Epidermal melanocyte (primary cell): ENCODE results near the gene CSNK1A1.
"Not testable (repeated sequence)": the region's sequence is repeated elsewhere in the genome, so short reads cannot be mapped to it uniquely, and the experiment has no call there.

Source experiments
- DNase-seq: peaks from one replicate; pipeline ENCODE4 v3.0.0; 2011; ENCODE audit warnings: low spot score; ENCODE audit not compliant: insufficient read length

CSNK1A1 gene

DNA sequence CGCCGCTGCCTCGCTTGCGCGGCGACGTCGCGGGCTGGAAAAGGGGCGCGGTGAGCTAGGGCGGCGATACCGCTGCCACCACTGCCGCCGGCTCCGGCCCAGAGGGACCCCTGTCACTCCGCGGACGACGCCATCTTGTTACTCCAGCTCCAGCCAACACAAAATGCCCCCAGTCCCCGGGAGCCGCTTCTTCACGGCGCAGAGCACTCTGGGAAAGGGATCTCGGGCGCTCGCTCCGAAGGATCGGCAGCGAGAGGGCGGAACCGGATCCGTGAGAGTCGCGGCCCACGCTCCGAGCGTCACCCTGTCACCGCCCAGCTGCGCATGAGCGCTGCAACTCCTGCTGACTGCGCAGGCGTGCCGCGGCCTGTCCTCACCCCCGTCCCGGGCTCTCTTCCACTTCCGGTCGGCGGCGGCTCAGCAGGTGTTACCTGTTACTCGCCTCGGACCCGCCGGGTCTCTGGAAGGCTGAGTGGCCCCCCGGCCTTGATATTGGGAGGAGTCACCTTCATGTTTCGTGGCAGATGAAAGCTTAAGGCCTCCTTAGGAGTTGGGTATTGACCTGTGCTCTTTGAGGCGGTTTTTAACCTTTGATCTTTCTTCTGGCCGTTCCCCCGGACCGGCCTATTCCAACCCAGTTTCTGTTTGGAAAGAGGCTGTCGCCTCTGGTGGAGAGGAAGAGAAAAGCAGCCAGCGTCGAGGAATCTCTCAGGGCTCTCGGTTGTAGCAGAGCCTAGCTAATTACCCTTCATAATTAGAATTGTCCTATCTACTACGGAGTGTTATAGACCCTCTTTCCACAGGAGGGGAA is at the start of gene CSNK1A1:
Gene CSNK1A1 (minus strand): TSS at position 213 of the 811 bp plus-strand sequence. CDS start 475 bp downstream, outside the sequence.
- peak; percentile 96 for DNase-seq

DNA sequence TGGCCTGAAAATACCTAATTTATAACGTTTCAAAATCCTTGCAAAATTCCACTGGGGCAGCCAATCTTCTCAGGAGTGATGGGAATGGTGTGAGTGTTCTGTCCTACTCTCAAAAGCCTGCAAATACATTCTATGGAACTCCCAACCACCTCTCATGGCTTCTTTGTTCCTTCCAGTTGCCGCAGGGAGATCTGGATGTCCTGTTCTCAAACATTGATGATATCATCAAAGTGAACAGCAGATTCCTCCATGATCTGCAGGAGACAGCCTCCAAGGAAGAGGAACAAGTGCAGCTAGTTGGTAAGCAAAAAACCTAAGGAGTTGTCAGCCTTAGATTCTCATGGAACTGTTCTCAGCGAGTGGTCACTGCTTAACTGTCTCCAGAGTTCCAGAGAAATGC is 49.7 kb upstream of the CSNK1A1 start:
- DNase-seq = no peak

DNA sequence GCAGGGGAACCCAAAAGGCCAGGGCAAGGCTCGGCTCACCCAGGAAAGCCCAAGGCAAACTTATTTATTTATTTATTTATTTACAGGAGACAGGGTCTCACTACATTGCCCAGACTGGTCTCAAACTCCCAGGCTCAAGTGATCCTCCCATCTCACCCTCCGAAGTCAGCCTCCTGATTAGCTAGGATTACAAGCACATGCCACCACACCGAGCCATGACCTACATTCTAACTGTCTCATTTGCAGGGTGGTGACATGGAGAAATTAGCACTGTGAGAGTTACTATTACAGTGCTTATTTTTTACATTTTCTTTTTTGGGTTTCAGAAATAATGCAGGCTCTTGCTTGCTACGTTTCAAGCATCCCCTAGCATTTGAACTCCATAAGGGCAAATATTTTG is 48.1 kb upstream of the CSNK1A1 start:
- no peak for DNase-seq

DNA sequence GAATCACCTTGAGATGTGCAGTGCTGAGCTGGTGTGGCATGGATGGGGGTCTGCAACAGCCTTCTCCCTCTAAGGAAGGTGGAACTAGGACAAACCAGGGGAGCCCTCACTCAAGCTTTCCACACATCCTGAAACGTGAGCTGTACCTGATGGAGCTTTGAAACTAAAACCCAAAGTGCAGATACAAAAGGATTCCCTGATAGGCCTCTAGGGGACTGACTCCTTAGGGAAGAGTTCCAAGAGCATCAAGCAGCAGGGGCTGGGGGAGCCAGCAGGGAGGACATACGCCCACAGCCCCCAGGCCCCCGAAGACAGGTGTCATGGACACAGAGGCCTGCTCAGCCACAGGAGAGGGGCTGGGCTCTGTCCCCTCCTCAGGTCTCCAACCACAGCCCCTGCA is 47.7 kb upstream of the CSNK1A1 start:
- no peak for DNase-seq

DNA sequence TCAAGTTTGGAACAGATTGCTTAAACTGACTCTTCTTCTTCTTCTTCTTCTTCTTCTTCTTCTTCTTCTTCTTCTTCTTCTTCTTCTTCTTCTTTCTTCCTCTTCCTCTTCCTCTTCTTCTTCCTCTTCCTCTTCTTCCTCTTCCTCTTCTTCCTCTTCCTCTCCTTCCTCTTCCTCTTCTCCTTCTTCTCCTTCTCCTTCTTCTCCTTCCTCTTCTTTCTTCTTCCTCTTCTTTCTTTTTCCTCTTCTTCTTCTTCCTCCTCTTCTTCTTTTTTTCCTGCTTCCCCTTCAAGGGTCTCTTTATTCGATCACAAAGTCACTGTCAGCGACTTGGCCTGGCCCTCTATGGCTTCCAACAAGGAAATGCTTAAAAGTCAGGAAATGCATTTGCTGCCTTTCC is 47.0 kb upstream of the CSNK1A1 start:
- not testable (repeated sequence) for DNase-seq

DNA sequence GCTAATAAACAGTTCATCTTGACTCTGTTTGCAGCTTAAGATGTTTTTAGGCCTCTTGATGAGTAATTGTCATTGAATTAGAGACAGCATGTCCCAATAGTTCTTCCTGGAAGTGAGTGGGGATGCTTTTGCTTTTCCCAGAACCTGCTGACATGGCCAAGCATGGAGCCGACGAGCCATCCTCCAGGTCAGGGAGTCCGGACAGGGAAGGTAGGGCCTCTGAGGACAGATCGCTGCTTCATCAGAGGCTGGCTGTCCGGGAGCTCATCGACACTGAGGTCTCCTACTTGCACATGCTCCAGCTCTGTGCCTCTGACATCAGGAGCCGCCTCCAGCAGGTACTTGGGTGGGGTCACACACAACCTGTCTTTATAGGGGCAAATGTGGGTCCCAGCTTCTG is 46.4 kb upstream of the CSNK1A1 start:
- DNase-seq = no peak

DNA sequence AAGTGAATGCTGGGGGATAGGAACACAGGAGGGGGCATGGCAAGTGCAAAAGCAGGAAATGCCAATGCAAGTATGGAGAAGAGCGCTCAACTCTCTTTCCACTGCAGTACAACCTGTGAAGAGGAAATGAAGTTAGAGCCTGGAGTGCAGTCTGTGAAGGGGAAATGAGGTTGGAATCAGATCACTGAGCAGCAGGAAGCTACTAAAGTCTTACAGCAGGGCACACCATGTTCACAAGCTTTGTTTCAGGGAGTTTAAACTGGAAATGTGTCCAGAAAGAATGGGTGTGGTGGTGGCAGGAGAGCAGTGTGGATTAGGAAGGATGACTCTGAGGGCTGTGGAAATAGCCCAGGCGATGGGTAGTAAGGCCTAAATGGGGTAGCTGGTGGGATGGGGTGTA is 45.5 kb upstream of the CSNK1A1 start:
- no peak for DNase-seq

DNA sequence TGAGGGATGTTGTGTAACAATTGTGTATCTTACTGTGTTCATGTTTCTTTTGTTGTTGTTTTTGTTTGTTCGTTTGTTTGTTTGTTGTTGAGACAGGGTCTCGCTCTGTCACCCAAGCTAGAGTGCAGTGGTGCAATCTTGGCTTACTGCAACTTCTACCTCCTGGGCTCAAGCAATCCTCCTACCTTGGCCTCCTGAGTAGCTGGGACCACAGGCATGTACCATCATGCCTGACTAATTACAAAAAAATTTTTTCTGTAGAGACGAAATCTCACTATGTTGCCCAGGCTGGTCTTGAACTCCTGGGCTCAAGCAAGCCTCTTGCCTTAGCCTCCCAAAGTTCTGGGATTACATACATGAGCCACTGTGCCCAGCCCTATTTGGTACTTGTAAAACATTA is 43.9 kb upstream of the CSNK1A1 start:
- not testable (repeated sequence) for DNase-seq

DNA sequence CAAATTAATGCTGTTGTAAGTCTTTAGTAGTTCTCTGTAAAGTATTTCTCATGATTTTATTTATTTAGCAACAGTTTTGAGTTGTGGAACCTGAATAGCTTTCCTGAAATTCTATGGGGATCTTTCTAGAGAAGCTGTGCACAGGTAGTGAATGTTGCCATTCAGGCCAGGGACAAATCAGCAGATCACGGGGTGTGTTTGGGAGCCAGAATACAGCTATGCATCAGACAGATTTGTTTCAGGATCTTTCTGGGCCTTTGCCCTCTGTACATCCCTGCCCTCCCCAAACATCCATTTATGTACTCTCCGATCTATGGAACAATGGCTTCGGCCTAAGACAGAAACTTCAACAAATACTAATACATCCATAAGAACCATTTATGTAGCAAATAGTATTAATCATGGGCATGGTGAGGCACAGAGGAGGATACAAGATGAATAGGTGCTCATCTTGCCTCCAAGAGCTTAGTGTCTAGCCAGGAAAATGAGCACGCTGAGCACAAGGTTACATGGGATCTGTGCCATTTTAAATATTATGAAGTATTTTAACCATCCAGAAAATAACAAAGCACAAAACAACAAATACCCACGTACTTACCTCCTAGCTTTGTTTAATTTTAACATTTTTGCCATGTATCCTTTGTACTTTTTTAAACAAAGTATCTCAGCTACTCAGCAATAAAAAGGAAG is 43.1 kb upstream of the CSNK1A1 start:
- no peak for DNase-seq

DNA sequence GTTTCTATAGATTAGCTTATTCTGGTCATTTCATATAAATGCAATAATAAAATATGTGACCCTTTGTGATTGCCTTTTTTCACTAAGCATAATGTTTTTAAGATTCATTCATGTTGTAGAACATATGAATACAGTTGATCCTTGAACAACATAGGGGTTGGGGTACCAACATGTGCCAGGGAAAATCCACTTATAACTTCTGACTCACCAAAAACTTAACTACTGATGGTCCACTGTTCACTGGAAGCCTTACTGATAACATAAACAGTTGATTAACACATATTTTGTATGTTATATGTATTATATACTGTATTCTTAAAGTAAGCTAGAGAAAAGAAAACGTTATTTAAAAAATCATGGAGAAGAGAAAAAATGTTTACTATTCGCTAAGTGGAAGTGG is 42.1 kb upstream of the CSNK1A1 start:
- no peak for DNase-seq

DNA sequence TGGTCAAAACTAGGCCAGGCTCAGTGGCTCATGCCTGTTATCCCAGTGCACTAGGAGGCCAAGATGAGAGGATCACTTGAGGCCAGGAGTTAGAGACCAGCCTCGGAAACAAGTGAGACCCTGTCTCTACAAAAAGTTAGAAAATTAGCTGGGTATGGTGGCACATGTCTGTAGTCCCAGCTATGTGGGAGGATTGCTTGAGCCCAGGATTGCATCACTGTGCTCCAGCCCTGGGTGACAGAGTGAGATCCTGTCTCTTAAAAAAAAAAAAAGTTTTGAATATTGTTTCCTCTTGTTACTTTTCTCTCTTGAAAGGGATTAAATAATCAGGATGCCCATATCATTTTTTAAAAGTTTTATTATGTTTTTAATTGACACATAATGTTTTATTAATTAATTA is 37.7 kb upstream of the CSNK1A1 start:
- no peak for DNase-seq

DNA sequence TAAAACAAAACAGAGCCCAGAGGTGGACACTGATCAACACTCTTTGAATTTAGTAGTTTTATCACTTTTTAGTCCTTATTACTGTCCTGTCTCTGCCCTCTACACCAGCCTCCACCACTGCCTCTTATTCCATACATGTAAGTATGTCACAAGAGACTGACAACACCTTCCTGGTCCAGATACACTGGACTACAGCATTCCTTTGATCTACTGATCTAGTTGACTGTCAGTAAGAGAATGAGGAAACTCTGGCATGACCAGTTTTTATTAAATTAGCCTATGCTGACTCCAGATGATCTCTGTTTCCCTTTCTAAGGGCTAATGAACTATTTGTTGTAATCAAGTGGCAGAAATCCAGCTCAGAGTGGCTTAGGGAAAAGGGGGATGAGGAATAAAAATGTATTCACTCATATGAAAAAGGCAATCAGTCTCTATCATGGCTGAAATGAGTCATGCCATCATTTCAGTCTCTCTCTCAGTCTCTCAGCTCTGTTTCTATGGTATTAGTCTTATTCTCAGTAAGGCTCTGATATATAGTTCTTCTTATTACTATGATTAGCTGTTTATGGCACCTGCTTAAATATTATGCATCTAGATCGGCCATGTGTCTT is 35.6 kb upstream of the CSNK1A1 start:
- no peak for DNase-seq

DNA sequence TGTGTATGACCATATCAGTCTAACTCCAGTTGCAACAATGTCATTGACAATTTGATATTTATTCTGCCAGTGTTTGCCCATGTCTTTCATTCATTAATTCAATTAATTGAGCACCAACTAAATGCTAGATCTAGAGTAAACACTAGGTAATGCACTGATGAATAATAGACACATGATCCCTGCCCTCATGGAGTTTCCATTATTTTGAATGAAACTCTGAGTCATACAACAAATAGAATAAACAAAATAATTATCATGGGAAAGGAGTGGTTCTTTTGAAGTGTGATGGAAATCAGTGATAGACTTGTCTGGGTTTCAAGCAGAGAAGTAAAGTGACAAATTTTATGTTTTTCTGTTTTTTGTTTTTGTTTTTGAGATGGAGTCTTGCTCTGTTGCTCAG is 34.7 kb upstream of the CSNK1A1 start:
- DNase-seq = no peak

DNA sequence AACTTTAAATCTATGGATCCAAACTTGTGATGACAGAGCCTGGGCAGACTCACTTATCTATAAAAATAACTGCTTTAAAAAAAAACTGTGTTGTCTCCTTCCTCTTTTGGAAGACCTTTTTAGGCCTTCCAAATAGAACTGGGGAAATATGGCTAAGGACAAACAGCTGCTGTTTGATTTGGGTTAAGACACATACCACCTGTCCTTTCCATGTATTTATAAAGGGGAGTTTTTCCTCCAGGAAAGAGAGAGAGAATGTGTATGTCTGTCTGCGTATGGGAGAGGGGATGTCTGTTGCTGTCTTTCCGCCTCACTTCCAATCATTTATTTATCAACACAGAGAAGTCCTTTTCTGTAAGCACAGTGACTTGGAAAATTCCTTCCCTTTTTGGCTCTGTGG is 32.9 kb upstream of the CSNK1A1 start:
- DNase-seq = no peak

DNA sequence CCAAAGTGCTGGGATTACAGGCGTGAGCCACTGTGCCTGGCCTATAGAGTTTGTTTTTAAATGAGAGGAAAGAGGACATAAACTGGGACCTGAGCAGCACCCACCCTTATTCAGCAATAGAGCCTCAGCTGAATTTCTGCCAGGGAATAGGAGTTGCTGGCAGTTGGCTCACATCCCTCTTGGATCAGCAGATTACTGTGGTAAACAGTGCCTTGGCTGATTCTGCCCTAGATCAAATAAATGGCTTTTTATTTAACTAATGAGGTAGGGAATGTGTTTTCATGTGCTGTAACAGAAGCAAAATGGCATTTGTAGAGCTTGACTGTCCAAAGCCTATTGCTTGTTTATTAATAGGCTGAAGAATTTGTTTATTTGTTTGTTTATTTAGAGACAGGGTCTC is 32.2 kb upstream of the CSNK1A1 start:
- DNase-seq = no peak

DNA sequence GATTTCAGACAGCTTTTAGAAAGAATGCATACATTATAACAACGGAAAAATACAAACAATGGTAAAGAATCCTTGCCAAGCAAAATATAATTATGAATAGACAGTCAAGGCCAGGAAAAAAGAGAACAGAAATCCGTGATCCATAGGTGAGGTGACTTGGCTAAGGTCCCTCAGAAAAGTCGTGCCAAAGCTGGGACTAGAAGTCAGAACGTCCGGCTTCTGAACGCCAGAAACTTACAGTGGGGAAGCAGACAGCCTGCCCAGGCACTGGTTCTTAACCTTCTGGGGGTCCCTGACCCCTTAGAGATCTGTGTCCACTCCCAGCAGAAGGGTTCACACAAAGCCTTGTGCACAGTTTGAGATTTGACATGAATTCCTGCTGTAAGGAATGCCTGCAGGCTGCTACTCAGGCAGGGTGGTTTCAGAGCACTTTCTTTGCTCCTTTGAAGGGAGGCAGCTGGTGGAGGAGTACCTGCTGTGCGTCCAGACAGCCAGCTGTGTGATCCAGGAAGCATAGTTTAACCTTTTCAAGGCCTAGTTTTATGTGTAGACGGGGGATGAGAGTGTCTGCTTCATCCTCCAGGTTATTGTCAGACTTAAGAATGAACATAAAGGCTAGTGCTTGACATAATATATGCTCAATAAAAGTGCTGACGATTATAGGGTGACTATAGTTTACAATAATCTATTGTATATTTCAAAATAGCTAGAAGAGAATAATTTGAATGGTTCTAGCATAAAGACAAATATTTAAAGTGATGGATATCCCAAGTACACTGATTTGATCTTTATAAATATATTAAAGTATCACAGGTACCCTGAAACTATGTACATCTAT is 30.9 kb upstream of the CSNK1A1 start:
- no peak for DNase-seq

DNA sequence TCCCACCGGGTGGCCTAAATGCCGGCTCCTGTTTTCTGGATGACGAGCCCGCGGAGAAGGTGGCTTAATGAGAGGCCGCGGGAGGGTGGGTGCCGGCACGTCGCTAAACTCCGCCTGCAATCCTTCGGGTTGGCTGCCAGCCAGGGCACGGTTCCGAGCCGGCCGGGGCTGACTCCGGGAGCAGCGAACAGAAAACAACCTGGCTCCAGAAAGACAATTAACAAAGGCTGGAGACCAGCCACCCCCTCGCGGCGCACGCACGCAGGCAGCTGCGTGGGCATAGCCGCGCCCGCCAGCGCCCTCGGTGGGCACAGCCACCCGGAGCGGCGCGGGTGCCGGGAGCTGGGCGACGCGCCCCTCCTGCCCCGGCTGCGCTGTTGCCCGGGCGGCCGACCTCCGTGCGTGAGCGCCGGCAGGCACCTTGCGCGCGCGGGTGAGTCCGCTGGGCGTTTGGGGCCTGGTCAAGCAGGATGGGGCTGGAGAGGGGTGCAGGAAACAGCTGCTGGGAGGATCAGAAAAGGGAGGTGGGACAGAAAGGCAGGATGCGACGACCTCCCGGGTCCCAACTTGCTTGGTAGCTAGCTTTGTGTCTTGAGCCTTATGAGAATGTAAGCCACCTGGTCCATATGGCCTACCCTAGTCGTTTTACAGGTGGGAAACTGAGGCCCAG is 30.1 kb upstream of the CSNK1A1 start, which contains the start of gene ARHGEF37:
Gene ARHGEF37 (plus strand): TSS at position 307 of the 670 bp plus-strand sequence. CDS start 16,272 bp downstream, outside the sequence.
- DNase-seq = no peak

DNA sequence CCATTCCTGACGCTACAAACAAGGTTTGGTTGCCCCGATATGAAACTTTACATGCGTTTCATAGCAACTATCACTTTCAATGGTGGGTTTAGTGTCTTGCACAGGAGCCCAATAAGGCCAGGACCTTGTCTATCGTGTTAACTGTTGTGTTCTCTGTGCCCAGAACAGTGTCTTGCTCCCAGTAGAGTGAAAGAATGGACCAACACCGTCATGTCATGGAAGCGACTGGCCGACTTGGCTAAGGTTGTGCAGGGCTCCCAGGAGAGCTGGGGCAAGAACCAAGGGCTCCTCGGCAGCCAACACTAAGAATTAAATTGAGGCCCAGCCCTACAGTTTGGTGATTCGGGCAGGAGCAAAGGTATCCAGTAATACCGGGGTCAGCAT is 29.6 kb upstream of the CSNK1A1 start:
- DNase-seq = no peak

DNA sequence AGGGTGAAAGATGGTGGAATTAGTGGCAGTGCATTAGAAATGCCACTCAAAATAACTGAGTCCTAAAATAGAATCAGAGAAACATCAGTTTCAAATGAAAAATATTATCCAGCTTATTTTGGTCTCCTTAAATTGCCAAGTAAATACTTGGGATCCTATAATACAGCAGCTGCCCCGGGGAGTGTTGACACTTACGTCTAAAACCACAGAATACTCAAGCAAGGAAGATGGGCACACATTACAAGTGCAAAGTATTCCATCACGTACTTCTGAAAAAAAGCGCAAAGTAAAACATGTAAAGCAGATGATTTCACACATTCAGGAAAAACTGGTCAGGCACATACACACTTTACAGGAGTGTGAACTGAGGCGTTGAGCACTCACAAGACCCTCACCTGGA is 27.7 kb upstream of the CSNK1A1 start:
- DNase-seq = no peak

DNA sequence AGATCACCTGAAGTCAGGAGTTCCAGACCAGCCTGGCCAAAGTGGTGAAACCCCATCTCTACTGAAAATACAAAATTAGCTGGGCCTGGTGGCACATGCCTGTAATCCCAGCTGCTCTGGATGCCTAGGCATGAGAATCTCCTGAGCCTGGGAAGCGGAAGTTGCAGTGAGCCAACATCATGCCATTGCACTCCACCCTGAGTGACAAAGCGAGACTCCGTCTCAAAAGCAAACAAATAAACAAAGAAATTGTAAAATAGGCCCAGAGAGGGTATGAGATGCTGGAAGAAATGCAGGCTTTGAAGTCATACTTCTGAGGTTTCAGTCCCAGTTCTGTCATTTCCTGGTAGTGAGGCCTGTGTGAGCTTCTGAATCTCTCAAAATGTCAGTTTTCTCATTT is 24.8 kb upstream of the CSNK1A1 start:
- no peak for DNase-seq

DNA sequence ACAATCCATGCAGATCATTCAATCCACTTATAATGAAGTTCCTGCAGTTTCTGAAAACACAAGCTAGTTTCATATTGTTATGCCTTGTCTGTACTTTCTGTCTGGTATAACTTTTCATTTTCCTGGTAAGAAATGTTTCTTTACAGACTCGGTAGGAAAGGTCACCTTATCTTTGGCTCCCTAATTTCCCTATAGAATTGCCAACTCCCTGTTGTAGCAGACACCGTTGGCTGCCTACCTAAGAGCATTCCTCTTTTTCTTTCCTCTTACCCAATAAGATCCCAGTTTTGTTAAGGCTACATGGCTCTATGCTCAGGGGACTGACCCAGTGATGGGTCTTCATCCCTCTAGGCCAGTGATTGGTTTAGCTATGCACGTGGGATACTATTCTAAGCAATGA is 23.9 kb upstream of the CSNK1A1 start:
- no peak for DNase-seq
